Fibroblast of lung (primary cell): Measurements from ENCODE around the gene SERINC5. TPM values are rescaled to one million over a fixed set of nuclear protein-coding genes. Genes with fewer than 3 reads are reported as not detected.
"Not testable (repeated sequence)": the region's sequence is repeated elsewhere in the genome, so short reads cannot be mapped to it uniquely, and the experiment has no call there.

Experiments
- DNase-seq, 2 donors: peaks; one replicate each; pipeline versions ENCODE4 v3.0.0 to v3.0.0-alpha.2; 2010; ENCODE audit warnings: low read depth in 2 of 2
- H2AFZ ChIP-seq: 2 replicates; pipeline ENCODE4 v1.5.1; 2012; ENCODE audit warnings: low read length, control low read depth, inconsistent platforms
- H3K27ac ChIP-seq: 2 replicates; pipeline ENCODE4 v1.5.1; 2011; ENCODE audit warnings: low read length, control low read depth; ENCODE audit not compliant: insufficient read depth
- H3K27me3 ChIP-seq: 2 replicates; pipeline ENCODE4 v1.5.1; 2011; ENCODE audit warnings: mild to moderate bottlenecking, low read length; ENCODE audit not compliant: control insufficient read depth, insufficient read depth
- H3K36me3 ChIP-seq: 2 replicates; pipeline ENCODE4 v1.5.1; 2011; ENCODE audit warnings: low read length; ENCODE audit not compliant: control insufficient read depth, insufficient read depth
- H3K4me1 ChIP-seq: 2 replicates; pipeline ENCODE4 v1.5.1; 2011; ENCODE audit warnings: low read length; ENCODE audit not compliant: control insufficient read depth, insufficient read depth; ENCODE audit errors: extremely low read depth
- H3K4me2 ChIP-seq: 2 replicates; pipeline ENCODE4 v1.5.1; 2011; ENCODE audit warnings: low read length, control low read depth; ENCODE audit not compliant: insufficient read depth; ENCODE audit errors: extremely low read depth
- H3K4me3 ChIP-seq, 4 experiments: fragments of 200-600 bp in 1 of 4; sonication (generic) in 1 of 4; replicated peaks in 1 of 4; 2 replicates each; pipeline ENCODE4 v1.5.1; 2011 to 2016; ENCODE audit warnings: low read length in 4 of 4, low read depth in 3 of 4, mild to moderate bottlenecking in 3 of 4, control low read depth in 2 of 4, inconsistent platforms in 1 of 4, mixed read lengths in 1 of 4; ENCODE audit not compliant: insufficient read depth in 1 of 4; ENCODE audit errors: control extremely low read depth in 1 of 4
- H3K79me2 ChIP-seq: 2 replicates; pipeline ENCODE4 v1.5.1; 2012; ENCODE audit warnings: mild to moderate bottlenecking, low read length, inconsistent platforms; ENCODE audit not compliant: control insufficient read depth, insufficient read depth
- H3K9ac ChIP-seq: 2 replicates; pipeline ENCODE4 v1.5.1; 2011; ENCODE audit warnings: mild to moderate bottlenecking, low read length, control low read depth; ENCODE audit not compliant: insufficient read depth
- H3K9me3 ChIP-seq: 2 replicates; pipeline ENCODE4 v1.5.1; 2012; ENCODE audit warnings: low read depth, low read length; ENCODE audit not compliant: control insufficient read depth, insufficient read depth
- H4K20me1 ChIP-seq: 2 replicates; pipeline ENCODE4 v1.5.1; 2011; ENCODE audit warnings: low read length; ENCODE audit not compliant: control insufficient read depth, insufficient read depth; ENCODE audit errors: extremely low read depth
- CTCF ChIP-seq, 2 donors: IDR thresholded peaks in 1 of 2; conservative IDR thresholded peaks in 1 of 2; 1 replicate in 1 of 2; 2 replicates in 1 of 2; pipeline ENCODE4 v1.5.1; 2011 to 2012; ENCODE audit warnings: low read length in 2 of 2, control low read depth in 1 of 2, inconsistent platforms in 1 of 2, low read depth in 1 of 2, mild to moderate bottlenecking in 1 of 2
- EZH2 ChIP-seq: IDR thresholded peaks from 2 replicates; pipeline ENCODE4 v1.5.1; 2012; ENCODE audit warnings: low read length, control low read depth, mild to moderate bottlenecking; ENCODE audit errors: missing control alignments
- polyA minus RNA-seq: library from RNA; depleted of rRNA, polyadenylated mRNA; stranded (reverse); fragments of >200 nt; gene quantifications from 2 replicates; pipeline ENCODE4 v1.2.3, GENCODE V29; 2011; ENCODE audit warnings: low replicate concordance
- polyA plus RNA-seq, 2 donors: library from polyadenylated mRNA; depleted of rRNA in 1 of 2; stranded (reverse) in 1 of 2; unstranded in 1 of 2; fragments of >200 nt; gene quantifications; 2 replicates each; pipeline ENCODE4 v1.2.1, GENCODE V29; 2011 to 2012; ENCODE audit warnings: missing spikeins in 1 of 2
- total RNA-seq: library from RNA; depleted of rRNA; stranded (reverse); fragments of >200 nt; gene quantifications from 2 replicates; pipeline ENCODE4 v1.2.1, GENCODE V29; 2014

The SERINC5 gene
- total RNA-seq (10.9 and 11.3 TPM in 2 replicates), polyA plus RNA-seq (8.9 and 9.5 TPM in 2 replicates), polyA minus RNA-seq (12.2 and 13.5 TPM in 2 replicates)
- 4.2 and 4.9 TPM in 2 replicates for polyA plus RNA-seq (2012)

- peak; percentile 77 to 80 for DNase-seq
These were observed at the start of gene SERINC5 for GRCh38 chr5:80255811-80256712. TSS of gene SERINC5 (minus strand) at chr5:80256048. CDS start at chr5:80255922, 126 bp downstream.

GRCh38 chr5:80302636-80303035 lies 46.8 kb upstream of the SERINC5 start:
- H3K27me3 ChIP-seq, result no peaks in the 10 kb centered on the region
- H2AFZ ChIP-seq, result no peak overlapping the region
- no peaks in the 10 kb centered on the region for H3K36me3 ChIP-seq
- H3K79me2 ChIP-seq, result no peaks in the 10 kb centered on the region
- no peak overlapping the region for H3K4me2 ChIP-seq
- no peak for DNase-seq
- TF ChIP-seq EZH2, result no peak
- no peaks in the 10 kb centered on the region for H4K20me1 ChIP-seq
- no peak overlapping the region for H3K9ac ChIP-seq
- no peaks in the 10 kb centered on the region for H3K9me3 ChIP-seq
- H3K4me3 ChIP-seq, result no peak overlapping the region
- no peak overlapping the region for H3K27ac ChIP-seq
- H3K4me1 ChIP-seq, result no peaks in the 10 kb centered on the region

More at GRCh38 chr5:80255811-80256712, at the start of gene SERINC5:
- Histone ChIP-seq H3K36me3 (no peaks in the 10 kb centered on the region), H4K20me1 (no peaks in the 10 kb centered on the region), H3K79me2 (no peaks in the 10 kb centered on the region), H2AFZ (peak within 1 kb of the TSS; percentile 92), H3K4me1 (peaks cover 4% of the 10 kb centered on the region), H3K4me2 (peak within 1 kb of the TSS; percentile 99), H3K9ac (peak within 1 kb of the TSS; percentile 88), H3K9me3 (no peaks in the 10 kb centered on the region), H3K27me3 (no peaks in the 10 kb centered on the region), H3K27ac (peak within 1 kb of the TSS; percentile 95), H3K4me3 (peak within 1 kb of the TSS; percentile 85 to 93 (median 92))
- TF ChIP-seq CTCF (conservative IDR thresholded peaks at IDR 0.05 in 1 of 2, IDR thresholded peaks at IDR 0.05 in 1 of 2; ENCODE audit: low read depth in 1 of 2, low read length in 2 of 2) (no peak), EZH2 (no peak)

- H3K4me1 ChIP-seq, H2AFZ ChIP-seq, H4K20me1 ChIP-seq, H3K9ac ChIP-seq, H3K4me3 ChIP-seq, H3K36me3 ChIP-seq, H3K27me3 ChIP-seq, H3K27ac ChIP-seq, H3K79me2 ChIP-seq, DNase-seq, H3K4me2 ChIP-seq, H3K9me3 ChIP-seq: not testable (repeated sequence)
These were observed 45.5 kb upstream of the SERINC5 start for GRCh38 chr5:80301342-80301741.

- H3K27ac ChIP-seq, H3K4me2 ChIP-seq, H3K4me1 ChIP-seq, H2AFZ ChIP-seq, DNase-seq, H4K20me1 ChIP-seq, H3K36me3 ChIP-seq, H3K79me2 ChIP-seq, H3K9me3 ChIP-seq, H3K9ac ChIP-seq, H3K4me3 ChIP-seq, H3K27me3 ChIP-seq: not testable (repeated sequence)
These were observed 44.9 kb upstream of the SERINC5 start for GRCh38 chr5:80300796-80301195.
